Lower leg skin (tissue), 3 donors: ENCODE data around the gene SF3B5.

ENCODE experiments used
- POLR2A ChIP-seq, 2 donors: fragments of 450-650 bp; IDR thresholded peaks; one replicate each; pipeline ENCODE4 v1.6.1; 2016 to 2017; ENCODE audit warnings: antibody characterized with exemption in 2 of 2, mild to moderate bottlenecking in 1 of 2, moderate library complexity in 1 of 2
- TF ChIP-seq, protein P1 (sequence below), 3 donors: fragments of 450-650 bp; IDR thresholded peaks; one replicate each; pipeline ENCODE4 v1.5.1; 2016; ENCODE audit warnings: antibody characterized with exemption in 3 of 3, mild to moderate bottlenecking in 3 of 3, moderate library complexity in 2 of 3

DNA sequence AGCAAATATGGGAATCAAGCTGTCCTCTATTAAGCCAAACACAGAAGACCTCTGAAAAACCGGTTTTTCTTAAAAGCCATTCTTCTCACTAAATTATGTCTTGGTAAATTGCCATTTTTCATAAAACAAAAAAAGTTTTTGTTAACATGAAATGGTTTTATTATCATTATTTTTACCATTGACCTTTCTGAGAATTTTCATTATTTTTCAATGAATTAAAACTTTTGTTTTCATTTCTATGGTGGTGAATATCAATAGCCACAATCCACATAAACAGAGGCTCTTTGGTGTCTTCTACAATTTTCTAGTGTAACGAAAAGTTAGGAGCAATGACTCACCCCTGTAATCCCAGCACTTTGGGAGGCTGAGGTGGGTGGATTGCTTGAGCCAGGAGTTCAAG, 2.1 kb downstream of the SF3B5 start:
- TF ChIP-seq, protein P1, sequence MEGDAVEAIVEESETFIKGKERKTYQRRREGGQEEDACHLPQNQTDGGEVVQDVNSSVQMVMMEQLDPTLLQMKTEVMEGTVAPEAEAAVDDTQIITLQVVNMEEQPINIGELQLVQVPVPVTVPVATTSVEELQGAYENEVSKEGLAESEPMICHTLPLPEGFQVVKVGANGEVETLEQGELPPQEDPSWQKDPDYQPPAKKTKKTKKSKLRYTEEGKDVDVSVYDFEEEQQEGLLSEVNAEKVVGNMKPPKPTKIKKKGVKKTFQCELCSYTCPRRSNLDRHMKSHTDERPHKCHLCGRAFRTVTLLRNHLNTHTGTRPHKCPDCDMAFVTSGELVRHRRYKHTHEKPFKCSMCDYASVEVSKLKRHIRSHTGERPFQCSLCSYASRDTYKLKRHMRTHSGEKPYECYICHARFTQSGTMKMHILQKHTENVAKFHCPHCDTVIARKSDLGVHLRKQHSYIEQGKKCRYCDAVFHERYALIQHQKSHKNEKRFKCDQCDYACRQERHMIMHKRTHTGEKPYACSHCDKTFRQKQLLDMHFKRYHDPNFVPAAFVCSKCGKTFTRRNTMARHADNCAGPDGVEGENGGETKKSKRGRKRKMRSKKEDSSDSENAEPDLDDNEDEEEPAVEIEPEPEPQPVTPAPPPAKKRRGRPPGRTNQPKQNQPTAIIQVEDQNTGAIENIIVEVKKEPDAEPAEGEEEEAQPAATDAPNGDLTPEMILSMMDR (IDR thresholded peaks at IDR 0.05): no peak
- no peak for TF ChIP-seq POLR2A (IDR thresholded peaks at IDR 0.05)
